HEK293T (cell line): Measurements from ENCODE around the gene CCDC24.

Source experiments
- FOXK2 ChIP-seq: fragments of 450-650 bp; IDR thresholded peaks from 2 replicates; pipeline ENCODE4 v1.6.1; 2016; ENCODE audit warnings: mild to moderate bottlenecking
- LEF1 ChIP-seq: fragments of 450-650 bp; IDR thresholded peaks from 2 replicates; pipeline ENCODE4 v1.6.1; 2017; ENCODE audit warnings: mild to moderate bottlenecking, borderline replicate concordance
- PKNOX1 ChIP-seq: fragments of 450-650 bp; IDR thresholded peaks from 2 replicates; pipeline ENCODE4 v1.6.1; 2016

GRCh38 chr1:44036409-44037139 lies 45.2 kb downstream of the CCDC24 start:
- no peak for TF ChIP-seq FOXK2
- no peak for TF ChIP-seq LEF1
- no peak for TF ChIP-seq PKNOX1
